BE2C (cell line): ENCODE data around the gene TMEM120B.
A peak's percentile ranks its signal among the peaks of the same experiment; 100 is the strongest.

Experiments
- DNase-seq: peaks from one replicate; pipeline ENCODE4 v3.0.0-alpha.2; 2020
- H3K27me3 ChIP-seq: fragments of 250-450 bp; sonication (Bioruptor Pico); 2 replicates; pipeline ENCODE4 v1.5.1; 2020; ENCODE audit warnings: mild to moderate bottlenecking
- H3K36me3 ChIP-seq: fragments of 250-450 bp; sonication (Bioruptor Pico); 2 replicates; pipeline ENCODE4 v1.5.1; 2020; ENCODE audit warnings: mild to moderate bottlenecking
- H3K4me1 ChIP-seq: fragments of 250-450 bp; sonication (Bioruptor Pico); 2 replicates; pipeline ENCODE4 v1.5.1; 2020
- H3K4me3 ChIP-seq: 2 replicates; pipeline ENCODE4 v1.5.1; 2011; ENCODE audit warnings: low read depth, low read length
- H3K9me3 ChIP-seq: fragments of 250-450 bp; sonication (Bioruptor Pico); 2 replicates; pipeline ENCODE4 v1.5.1; 2020
- CTCF ChIP-seq: IDR thresholded peaks from 2 replicates; pipeline ENCODE4 v1.5.1; 2012; ENCODE audit warnings: mild to moderate bottlenecking, low read depth, low read length

The TMEM120B gene

DNA sequence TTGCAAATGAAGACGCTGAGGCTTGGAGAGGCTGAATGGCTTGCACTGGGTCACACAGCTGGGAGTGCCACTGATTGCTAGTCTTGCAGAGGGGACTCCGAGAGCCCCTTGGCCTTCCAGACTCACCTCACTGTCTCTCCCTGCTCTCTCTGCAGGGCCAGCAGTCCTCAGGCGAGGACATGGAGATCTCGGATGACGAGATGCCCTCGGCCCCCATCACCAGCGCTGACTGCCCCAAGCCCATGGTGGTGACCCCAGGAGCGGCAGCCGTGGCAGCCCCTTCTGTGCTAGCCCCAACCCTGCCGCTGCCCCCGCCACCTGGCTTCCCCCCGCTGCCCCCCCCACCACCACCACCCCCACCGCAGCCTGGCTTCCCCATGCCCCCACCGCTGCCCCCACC is 101.4 kb downstream of the TMEM120B start:
- TF ChIP-seq CTCF, result no peak
- Histone ChIP-seq H3K4me3 (no peak overlapping the region), H3K27me3 (no peaks in the 10 kb centered on the region), H3K4me1 (peaks cover 6% of the 10 kb centered on the region; the same call in 1 of the 2 replicates), H3K36me3 (peaks cover 74% of the 10 kb centered on the region), H3K9me3 (no peaks in the 10 kb centered on the region)
- no peak for DNase-seq

GRCh38 chr12:121814429-121815119 is 102.0 kb downstream of the TMEM120B start:
- peaks cover 6% of the 10 kb centered on the region; the same call in 1 of the 2 replicates for H3K4me1 ChIP-seq
- no peak overlapping the region for H3K4me3 ChIP-seq
- DNase-seq, result peak; percentile 12
- H3K9me3 ChIP-seq, result no peaks in the 10 kb centered on the region
- peaks cover 74% of the 10 kb centered on the region for H3K36me3 ChIP-seq
- H3K27me3 ChIP-seq, result no peaks in the 10 kb centered on the region
- no peak for TF ChIP-seq CTCF

DNA sequence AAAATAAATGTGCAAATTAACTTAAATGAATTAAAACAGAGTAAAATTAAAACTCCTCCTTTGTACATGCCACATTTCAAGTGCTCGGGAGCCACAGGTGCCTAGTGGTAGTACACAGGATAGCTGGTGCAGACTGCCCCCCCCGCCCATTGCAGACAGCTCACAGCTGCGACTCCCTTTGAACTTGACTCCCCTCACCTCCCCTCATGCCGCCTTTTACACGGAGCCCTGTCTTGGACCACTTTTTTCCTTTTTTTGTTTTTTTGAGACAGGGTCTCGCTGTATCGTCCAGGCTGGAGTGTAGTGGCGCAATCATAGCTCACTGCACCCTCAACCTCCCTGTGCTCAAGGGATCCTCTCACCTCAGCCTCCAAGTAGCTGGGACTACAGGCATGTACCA is 102.7 kb downstream of the TMEM120B start:
- Histone ChIP-seq H3K4me1 (peaks cover 6% of the 10 kb centered on the region; the same call in 1 of the 2 replicates), H3K36me3 (peaks cover 74% of the 10 kb centered on the region), H3K4me3 (no peak overlapping the region), H3K27me3 (no peaks in the 10 kb centered on the region), H3K9me3 (no peaks in the 10 kb centered on the region)
- peak; percentile 13 for DNase-seq
- no peak for TF ChIP-seq CTCF

GRCh38 chr12:121816925-121817647 is 104.5 kb downstream of the TMEM120B start:
- Histone ChIP-seq H3K9me3 (no peaks in the 10 kb centered on the region), H3K4me1 (no peaks in the 10 kb centered on the region), H3K4me3 (no peak overlapping the region), H3K36me3 (peaks cover 77% of the 10 kb centered on the region), H3K27me3 (no peaks in the 10 kb centered on the region)
- no peak for TF ChIP-seq CTCF
- DNase-seq, result peak; percentile 8

GRCh38 chr12:121817648-121818043 is 105.1 kb downstream of the TMEM120B start:
- Histone ChIP-seq H3K4me1 (no peaks in the 10 kb centered on the region), H3K27me3 (no peaks in the 10 kb centered on the region), H3K36me3 (peaks cover 79% of the 10 kb centered on the region), H3K9me3 (no peaks in the 10 kb centered on the region), H3K4me3 (no peak overlapping the region)
- no peak for DNase-seq
- no peak for TF ChIP-seq CTCF
